HepG2 (cell line): ENCODE data around the gene C4B. TPM values are rescaled to one million over a fixed set of nuclear protein-coding genes. Genes with fewer than 3 reads are reported as not detected.
A peak's percentile ranks its signal among the peaks of the same experiment; 100 is the strongest.

Source experiments
- BCLAF1 ChIP-seq: fragments of 450-650 bp; IDR thresholded peaks from 2 replicates; pipeline ENCODE4 v1.6.1; 2017; ENCODE audit warnings: mild to moderate bottlenecking
- CENPX ChIP-seq: sonication (generic); formaldehyde crosslinking; IDR thresholded peaks from 2 replicates; pipeline ENCODE4 v1.9.0; 2021; ENCODE audit warnings: mild to moderate bottlenecking, missing genetic modification reagents, moderate library complexity
- CHD2 ChIP-seq: IDR thresholded peaks from 2 replicates; pipeline ENCODE4 v1.6.1; 2011; ENCODE audit warnings: low read depth, low read length, improper control_type of control experiment
- FIP1L1 ChIP-seq: fragments of 200-400 bp; formaldehyde crosslinking; IDR thresholded peaks from 2 replicates; pipeline ENCODE4 v1.6.1; 2018; ENCODE audit warnings: low read depth, mild to moderate bottlenecking, low read length, moderate library complexity, borderline replicate concordance; ENCODE audit not compliant: insufficient read depth
- FOSL2 ChIP-seq: sonication (generic); formaldehyde crosslinking; IDR thresholded peaks from 2 replicates; pipeline ENCODE4 v1.4.0; 2020; ENCODE audit warnings: missing genetic modification reagents
- HBP1 ChIP-seq: IDR thresholded peaks from 2 replicates; pipeline ENCODE4 v1.6.1; 2016; ENCODE audit warnings: low read depth, control low read depth
- HNF4A ChIP-seq: sonication (generic); formaldehyde crosslinking; IDR thresholded peaks from 2 replicates; pipeline ENCODE4 v1.4.0; 2020; ENCODE audit warnings: missing genetic modification reagents
- LRRFIP1 ChIP-seq: sonication (generic); formaldehyde crosslinking; conservative IDR thresholded peaks from 2 replicates; pipeline ENCODE4 v1.4.0; 2020; ENCODE audit warnings: missing genetic modification reagents
- MED13 ChIP-seq: sonication (generic); formaldehyde crosslinking; IDR thresholded peaks from 2 replicates; pipeline ENCODE4 v1.5.0; 2020; ENCODE audit warnings: missing genetic modification reagents
- MLX ChIP-seq: IDR thresholded peaks from 2 replicates; pipeline ENCODE4 v1.6.1; 2016
- MTA1 ChIP-seq: sonication (generic); formaldehyde crosslinking; IDR thresholded peaks from 2 replicates; pipeline ENCODE4 v1.4.0; 2020; ENCODE audit warnings: missing genetic modification reagents, mild to moderate bottlenecking, borderline replicate concordance
- RCOR2 ChIP-seq: IDR thresholded peaks from 2 replicates; pipeline ENCODE4 v1.6.1; 2016; ENCODE audit warnings: missing biosample characterization, missing genetic modification reagents
- SALL2 ChIP-seq: sonication (generic); formaldehyde crosslinking; IDR thresholded peaks from 2 replicates; pipeline ENCODE4 v1.8.1; 2023; ENCODE audit warnings: mild to moderate bottlenecking, missing genetic modification reagents, inconsistent platforms
- SUZ12 ChIP-seq: fragments of 150-350 bp; IDR thresholded peaks from 2 replicates; pipeline ENCODE4 v1.6.1; 2014; ENCODE audit warnings: low read depth, low read length
- TBX2 ChIP-seq: sonication (generic); formaldehyde crosslinking; IDR thresholded peaks from 2 replicates; pipeline ENCODE4 v1.5.0; 2020; ENCODE audit warnings: missing genetic modification reagents, mild to moderate bottlenecking, borderline replicate concordance
- THAP7 ChIP-seq: sonication (generic); formaldehyde crosslinking; IDR thresholded peaks from 2 replicates; pipeline ENCODE4 v1.8.1; 2023; ENCODE audit warnings: mild to moderate bottlenecking, missing genetic modification reagents
- YEATS2 ChIP-seq: sonication (generic); formaldehyde crosslinking; IDR thresholded peaks from 2 replicates; pipeline ENCODE4 v1.4.0; 2020; ENCODE audit warnings: missing genetic modification reagents, borderline replicate concordance
- ZNF556 ChIP-seq: sonication (generic); formaldehyde crosslinking; IDR thresholded peaks from 2 replicates; pipeline ENCODE4 v1.4.0; 2020; ENCODE audit warnings: mild to moderate bottlenecking, missing genetic modification reagents, borderline replicate concordance
- ZNF713 ChIP-seq: sonication (generic); formaldehyde crosslinking; IDR thresholded peaks from 2 replicates; pipeline ENCODE4 v1.4.0; 2020; ENCODE audit warnings: mild to moderate bottlenecking, missing genetic modification reagents
- ZNF747 ChIP-seq: sonication (generic); formaldehyde crosslinking; IDR thresholded peaks from 2 replicates; pipeline ENCODE4 v1.8.1; 2023; ENCODE audit warnings: missing genetic modification reagents, mild to moderate bottlenecking, borderline replicate concordance
- ZSCAN29 ChIP-seq: sonication (generic); formaldehyde crosslinking; conservative IDR thresholded peaks from 2 replicates; pipeline ENCODE4 v1.4.0; 2020; ENCODE audit warnings: mild to moderate bottlenecking, missing genetic modification reagents
- polyA plus RNA-seq, 8 experiments: library from polyadenylated mRNA; depleted of rRNA in 3 of 8; stranded (reverse) in 7 of 8; unstranded in 1 of 8; fragments of >200 nt; fragmentation: Illumina TruSeq in 4 of 8; extraction: Trizol in 4 of 8; gene quantifications; 2 replicates each; pipeline versions ENCODE4 v1.2.1 to v1.2.3, GENCODE V29; 2011 to 2016; ENCODE audit warnings: low read depth in 4 of 8, missing spikeins in 1 of 8, mixed read lengths in 1 of 8; ENCODE audit not compliant: insufficient read depth in 1 of 8
- total RNA-seq, 5 experiments: library from RNA; depleted of rRNA; stranded (reverse); fragments of >200 nt; fragmentation: Illumina TruSeq; extraction: Trizol; gene quantifications; 2 replicates each; pipeline ENCODE4 v1.2.3, GENCODE V29; 2016; ENCODE audit warnings: low read depth in 1 of 5

The C4B gene
- total and polyA plus RNA-seq, 2 of the 13 experiments (the other 11 are each of a cell fraction or from before 2014, with no cell fraction given) = 167 to 538 TPM

GRCh38 chr6:31971993-31972708, 42.4 kb upstream of the C4B start, which contains the start of gene DXO (continued):
- no peak for TF ChIP-seq BCLAF1
- TF ChIP-seq ZSCAN29 = peak; percentile 55; the same call in 1 of the 2 replicates
- TF ChIP-seq YEATS2 = peak; percentile 96
- TF ChIP-seq RCOR2 (CRISPR knock-in tag) = no peak; the same call in 1 of the 2 replicates
- 0 out of 2 replicates have a peak, but pooled peaks have one; percentile 2 for TF ChIP-seq SUZ12
- TF ChIP-seq SALL2 (CRISPR knock-in tag) = peak; percentile 65
- TF ChIP-seq ZNF713 (CRISPR knock-in tag) = 0 out of 2 replicates have a peak, but pooled peaks have one; percentile 72
- TF ChIP-seq HNF4A (CRISPR knock-in tag) = no peak; the same call in none of the 2 replicates
- no peak; the same call in 1 of the 2 replicates for TF ChIP-seq MED13 (CRISPR knock-in tag)
- no peak for TF ChIP-seq CENPX (CRISPR knock-in tag)
- 0 out of 2 replicates have a peak, but pooled peaks have one; percentile 27 for TF ChIP-seq FIP1L1
- TF ChIP-seq HBP1 (CRISPR knock-in tag) = peak; percentile 89
- TF ChIP-seq THAP7 (CRISPR knock-in tag) = no peak
- TF ChIP-seq ZNF747 (CRISPR knock-in tag) = no peak; the same call in 1 of the 2 replicates
- TF ChIP-seq MLX (CRISPR knock-in tag) = no peak
- TF ChIP-seq CHD2 = peak; percentile 86
- peak; percentile 9; the same call in 1 of the 2 replicates for TF ChIP-seq ZNF556 (CRISPR knock-in tag)
- 0 out of 2 replicates have a peak, but pooled peaks have one; percentile 12 for TF ChIP-seq LRRFIP1
- peak; percentile 57 for TF ChIP-seq FOSL2 (CRISPR knock-in tag)
- TF ChIP-seq TBX2 (CRISPR knock-in tag) = peak; percentile 95
- TF ChIP-seq MTA1 (CRISPR knock-in tag) = peak; percentile 80; the same call in 1 of the 2 replicates
